Neuronal stem cell (in vitro differentiated cells): Measurements from ENCODE around the gene SMARCC2.

ENCODE experiments used
- DNase-seq: peaks from one replicate; pipeline ENCODE4 v3.0.0-alpha.2; 2013; ENCODE audit warnings: low spot score
- H2AFZ ChIP-seq: one replicate; pipeline ENCODE4 v1.6.1; 2013; ENCODE audit warnings: mild to moderate bottlenecking, low read length, inconsistent platforms
- H2AK5ac ChIP-seq: 2 replicates; pipeline ENCODE4 v1.6.1; 2013; ENCODE audit warnings: low read depth, mild to moderate bottlenecking, inconsistent platforms, low read length, moderate library complexity, mixed read lengths
- H2BK120ac ChIP-seq: 2 replicates; pipeline ENCODE4 v1.6.1; 2013; ENCODE audit warnings: low read depth, mild to moderate bottlenecking, inconsistent platforms, low read length, moderate library complexity, mixed read lengths
- H2BK12ac ChIP-seq: one replicate; pipeline ENCODE4 v1.6.1; 2013; ENCODE audit warnings: low read length, inconsistent platforms
- H2BK15ac ChIP-seq: 2 replicates; pipeline ENCODE4 v1.6.1; 2013; ENCODE audit warnings: mild to moderate bottlenecking, low read length, inconsistent platforms, mixed read lengths
- H2BK5ac ChIP-seq: one replicate; pipeline ENCODE4 v1.6.1; 2013; ENCODE audit warnings: inconsistent platforms, mild to moderate bottlenecking, low read length, moderate library complexity
- H3K14ac ChIP-seq: one replicate; pipeline ENCODE4 v1.6.1; 2013; ENCODE audit warnings: low read length, inconsistent platforms
- H3K18ac ChIP-seq: 2 replicates; pipeline ENCODE4 v1.6.1; 2013; ENCODE audit warnings: low read length, inconsistent platforms
- H3K23ac ChIP-seq: 2 replicates; pipeline ENCODE4 v1.6.1; 2013; ENCODE audit warnings: low read depth, mild to moderate bottlenecking, mixed read lengths, low read length, inconsistent platforms; ENCODE audit not compliant: poor library complexity
- H3K27ac ChIP-seq: replicated peaks from 3 replicates; pipeline ENCODE4 v1.5.1; 2013; ENCODE audit warnings: low read length, inconsistent platforms
- H3K27me3 ChIP-seq, 3 experiments: 2 replicates each; pipeline ENCODE4 v1.6.1; 2013; ENCODE audit warnings: low read length in 3 of 3, mild to moderate bottlenecking in 2 of 3, inconsistent platforms in 1 of 3, low read depth in 1 of 3, mixed read lengths in 1 of 3, moderate library complexity in 1 of 3; ENCODE audit not compliant: control insufficient read depth in 3 of 3, insufficient read depth in 3 of 3
- H3K36me3 ChIP-seq, 2 donors: replicated peaks in 1 of 2; 2 replicates each; pipeline ENCODE4 v1.6.1; 2013; ENCODE audit warnings: low read length in 2 of 2; ENCODE audit not compliant: control insufficient read depth in 2 of 2, insufficient read depth in 2 of 2
- H3K4ac ChIP-seq: 2 replicates; pipeline ENCODE4 v1.6.1; 2013; ENCODE audit warnings: inconsistent platforms, mild to moderate bottlenecking, low read length, moderate library complexity
- H3K4me1 ChIP-seq, 2 donors: 1 replicate in 1 of 2; 2 replicates in 1 of 2; pipeline ENCODE4 v1.6.1; 2013; ENCODE audit warnings: low read length in 2 of 2, low read depth in 1 of 2; ENCODE audit not compliant: control insufficient read depth in 2 of 2, insufficient read depth in 1 of 2
- H3K4me2 ChIP-seq: one replicate; pipeline ENCODE4 v1.6.1; 2013; ENCODE audit warnings: mild to moderate bottlenecking, low read length, inconsistent platforms; ENCODE audit not compliant: insufficient read depth, poor library complexity, severe bottlenecking
- H3K4me3 ChIP-seq, 2 donors: 2 replicates each; pipeline ENCODE4 v1.5.1; 2013; ENCODE audit warnings: low read length in 2 of 2, mild to moderate bottlenecking in 2 of 2, inconsistent platforms in 1 of 2, moderate library complexity in 1 of 2
- H3K79me1 ChIP-seq: one replicate; pipeline ENCODE4 v1.6.1; 2013; ENCODE audit warnings: low read depth, mild to moderate bottlenecking, inconsistent platforms, low read length, moderate library complexity
- H3K9ac ChIP-seq: one replicate; pipeline ENCODE4 v1.6.1; 2013; ENCODE audit warnings: mild to moderate bottlenecking, low read depth, low read length, inconsistent platforms; ENCODE audit not compliant: poor library complexity
- H3K9me3 ChIP-seq, 2 donors: replicated peaks in 1 of 2; 2 replicates each; pipeline versions ENCODE3 to v1.6.1; 2013; ENCODE audit warnings: low read length in 2 of 2, mild to moderate bottlenecking in 2 of 2, inconsistent platforms in 1 of 2, low read depth in 1 of 2, mixed read lengths in 1 of 2, moderate library complexity in 1 of 2; ENCODE audit not compliant: control insufficient read depth in 2 of 2, insufficient read depth in 1 of 2
- H4K8ac ChIP-seq: one replicate; pipeline ENCODE4 v1.6.1; 2013; ENCODE audit warnings: low read depth, mild to moderate bottlenecking, inconsistent platforms, low read length, moderate library complexity
- H4K91ac ChIP-seq: one replicate; pipeline ENCODE4 v1.6.1; 2013; ENCODE audit warnings: low read length, low read depth, mild to moderate bottlenecking, inconsistent platforms; ENCODE audit not compliant: poor library complexity
- WGBS, 2 donors: extraction: QIAGEN DNeasy Blood & Tissue Kit; methylation state at CpG; one replicate each; pipeline ENCODE4 v1.1.7; 2013; ENCODE audit warnings: missing lambda C conversion rate in 2 of 2, mixed read lengths in 1 of 2; ENCODE audit not compliant: insufficient read length in 2 of 2, insufficient replicate concordance in 1 of 2; ENCODE audit errors: extremely low coverage in 2 of 2; 5-methylcytosine and 5-hydroxymethylcytosine counted together

The SMARCC2 gene

GRCh38 chr12:56234746-56235436, 45.6 kb upstream of the SMARCC2 start:
- Histone ChIP-seq H3K27ac (no peak overlapping the region), H3K4me3 (peak overlapping the region in 1 of 2 donors; percentile 32), H3K4me2 (no peak overlapping the region), H2BK15ac (no peak overlapping the region), H2BK12ac (no peak overlapping the region), H3K23ac (no peak overlapping the region), H4K91ac (no peak overlapping the region), H4K8ac (no peak overlapping the region), H2BK120ac (no peak overlapping the region), H3K9me3 (peaks cover 0 to 2% of the 10 kb centered on the region in 2 donors), H3K27me3 (no peaks in the 10 kb centered on the region), H3K36me3 (peaks cover 21 to 37% of the 10 kb centered on the region in 2 donors), H3K4me1 (peaks cover 0 to 2% of the 10 kb centered on the region in 2 donors), H3K79me1 (no peaks in the 10 kb centered on the region), H2BK5ac (no peak overlapping the region), H2AK5ac (peak overlapping the region; percentile 7), H3K18ac (no peak overlapping the region), H2AFZ (no peak overlapping the region), H3K9ac (peak overlapping the region; percentile 70), H3K14ac (no peak overlapping the region), H3K4ac (no peak overlapping the region)
- DNase-seq = no peak
- WGBS, 2 donors = no CpG with 5 or more reads among the region's 16 CpGs

DNA sequence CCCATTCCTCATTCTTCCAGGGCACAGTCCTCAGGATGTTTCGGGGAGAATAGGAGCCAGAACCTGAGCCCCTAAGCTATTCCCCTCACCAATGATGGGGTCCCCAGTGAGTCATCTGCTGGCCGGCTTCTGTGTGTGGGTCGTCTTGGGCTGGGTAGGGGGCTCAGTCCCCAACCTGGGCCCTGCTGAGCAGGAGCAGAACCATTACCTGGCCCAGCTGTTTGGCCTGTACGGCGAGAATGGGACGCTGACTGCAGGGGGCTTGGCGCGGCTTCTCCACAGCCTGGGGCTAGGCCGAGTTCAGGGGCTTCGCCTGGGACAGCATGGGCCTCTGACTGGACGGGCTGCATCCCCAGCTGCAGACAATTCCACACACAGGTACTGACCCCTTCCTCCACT, 41.9 kb upstream of the SMARCC2 start:
- no peak overlapping the region for H3K4me2 ChIP-seq
- no peak overlapping the region for H2BK120ac ChIP-seq
- H2BK15ac ChIP-seq = peak overlapping the region; percentile 26
- H4K91ac ChIP-seq = no peak overlapping the region
- H2AFZ ChIP-seq = no peak overlapping the region
- no peaks in the 10 kb centered on the region for H3K79me1 ChIP-seq
- no peak for DNase-seq
- WGBS, 2 donors = no CpG with 5 or more reads among the region's 11 CpGs
- H3K4me3 ChIP-seq = no peak overlapping the region
- H2AK5ac ChIP-seq = peak overlapping the region; percentile 52
- no peak overlapping the region for H3K23ac ChIP-seq
- H3K27ac ChIP-seq = no peak overlapping the region
- H3K27me3 ChIP-seq = no peaks in the 10 kb centered on the region
- H3K4ac ChIP-seq = no peak overlapping the region
- H2BK5ac ChIP-seq = no peak overlapping the region
- H4K8ac ChIP-seq = no peak overlapping the region
- H3K4me1 ChIP-seq = no peaks in the 10 kb centered on the region
- H3K9ac ChIP-seq = no peak overlapping the region
- peaks cover 8 to 18% of the 10 kb centered on the region in 2 donors for H3K36me3 ChIP-seq
- H3K9me3 ChIP-seq = no peaks in the 10 kb centered on the region
- no peak overlapping the region for H2BK12ac ChIP-seq
- H3K18ac ChIP-seq = no peak overlapping the region
- H3K14ac ChIP-seq = no peak overlapping the region

DNA sequence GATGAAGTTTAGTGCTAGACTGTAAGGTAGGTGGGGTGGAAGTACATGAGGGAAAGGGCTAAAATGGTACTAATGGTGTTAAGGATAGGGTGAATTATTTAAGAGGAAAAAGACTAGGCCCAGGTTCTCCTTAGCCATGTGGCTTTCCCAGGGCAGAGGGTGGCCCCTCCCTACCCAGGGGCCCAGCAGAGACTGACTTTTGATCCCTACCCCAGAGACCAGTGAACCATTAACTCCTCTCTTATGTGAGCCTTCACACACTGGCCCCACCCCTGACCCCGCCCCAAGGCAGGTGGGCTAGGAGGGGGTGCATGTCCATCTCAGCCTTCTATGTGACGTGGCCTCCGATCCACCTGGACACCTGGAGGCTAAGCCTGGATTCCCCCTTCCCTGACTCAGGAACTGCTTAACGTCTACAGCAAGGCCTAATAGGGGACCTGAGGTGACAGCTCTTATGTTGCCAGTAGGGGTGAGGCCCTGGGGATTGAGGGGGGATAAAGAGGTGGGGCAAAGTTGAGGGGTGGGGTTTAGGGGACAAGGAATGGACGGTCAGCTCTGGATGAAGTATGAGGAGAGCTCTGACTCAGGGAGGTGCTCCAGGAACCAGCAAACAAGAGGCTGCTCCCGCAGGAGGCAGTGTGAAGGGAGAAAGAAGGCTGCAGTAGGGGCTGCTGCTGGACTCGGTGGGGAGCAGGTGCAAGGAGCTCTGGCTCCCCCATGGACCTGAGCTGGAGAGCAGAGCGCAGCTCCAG, 41.3 kb upstream of the SMARCC2 start:
- H3K4ac ChIP-seq = no peak overlapping the region
- WGBS, 2 donors = no CpG with 5 or more reads among the region's 8 CpGs
- no peak overlapping the region for H4K91ac ChIP-seq
- no peak overlapping the region for H2AK5ac ChIP-seq
- H3K4me2 ChIP-seq = no peak overlapping the region
- no peak overlapping the region for H2BK120ac ChIP-seq
- no peak overlapping the region for H4K8ac ChIP-seq
- no peak overlapping the region for H3K4me3 ChIP-seq
- no peak overlapping the region for H2BK5ac ChIP-seq
- no peak overlapping the region for H3K27ac ChIP-seq
- H3K36me3 ChIP-seq = peaks cover 6 to 20% of the 10 kb centered on the region in 2 donors
- H2AFZ ChIP-seq = no peak overlapping the region
- no peak overlapping the region for H3K14ac ChIP-seq
- H3K18ac ChIP-seq = no peak overlapping the region
- H3K27me3 ChIP-seq = no peaks in the 10 kb centered on the region
- no peaks in the 10 kb centered on the region for H3K9me3 ChIP-seq
- no peak overlapping the region for H2BK12ac ChIP-seq
- no peaks in the 10 kb centered on the region for H3K4me1 ChIP-seq
- H2BK15ac ChIP-seq = no peak overlapping the region
- H3K23ac ChIP-seq = no peak overlapping the region
- no peak for DNase-seq
- H3K79me1 ChIP-seq = no peaks in the 10 kb centered on the region
- H3K9ac ChIP-seq = no peak overlapping the region

DNA sequence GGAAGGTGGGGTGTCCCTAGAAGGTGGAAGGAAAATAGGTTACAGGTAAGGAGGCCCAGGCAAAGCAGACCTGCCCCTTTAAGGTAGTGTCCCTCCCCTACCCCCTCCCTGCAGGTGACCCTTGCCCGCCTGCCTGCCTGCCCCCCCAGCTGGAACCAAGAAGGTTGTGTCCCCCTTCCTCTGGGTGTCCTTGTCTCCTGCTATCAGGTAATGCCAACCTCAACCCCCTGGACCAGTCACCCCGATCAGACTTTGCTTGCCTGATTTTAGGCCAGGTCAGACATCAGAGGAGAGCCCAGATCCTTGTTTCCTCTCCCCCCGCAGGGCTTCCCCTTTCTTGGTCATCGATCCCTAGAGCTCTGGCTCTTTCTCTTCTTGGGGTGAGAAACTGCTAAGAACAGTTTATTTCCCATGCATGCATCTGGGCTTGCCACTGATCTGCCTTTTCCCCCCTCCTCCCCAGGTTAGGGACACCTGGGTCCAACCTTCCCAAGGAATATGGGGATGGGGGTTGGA, 40.7 kb upstream of the SMARCC2 start, which contains the start of gene SLC39A5:
TSS of gene SLC39A5 (plus strand) at position 136 of the 516 bp plus-strand sequence. CDS start 1,224 bp downstream, outside the sequence.
- no CpG with 5 or more reads among the region's 4 CpGs for WGBS, 2 donors
- H3K79me1 ChIP-seq = no peaks in the 10 kb centered on the region
- H3K14ac ChIP-seq = no peak within 1 kb of the TSS
- peaks cover 7 to 25% of the 10 kb centered on the region in 2 donors for H3K36me3 ChIP-seq
- no peak within 1 kb of the TSS for H3K4me2 ChIP-seq
- no peak within 1 kb of the TSS for H3K18ac ChIP-seq
- H3K27me3 ChIP-seq = no peaks in the 10 kb centered on the region
- no peak within 1 kb of the TSS for H4K8ac ChIP-seq
- H4K91ac ChIP-seq = no peak within 1 kb of the TSS
- H2BK15ac ChIP-seq = no peak within 1 kb of the TSS
- no peak within 1 kb of the TSS for H3K4ac ChIP-seq
- no peak within 1 kb of the TSS for H3K23ac ChIP-seq
- no peaks in the 10 kb centered on the region for H3K9me3 ChIP-seq
- peak within 1 kb of the TSS; percentile 44 for H3K9ac ChIP-seq
- H3K4me3 ChIP-seq = no peak within 1 kb of the TSS
- H3K4me1 ChIP-seq = peaks cover 0 to 2% of the 10 kb centered on the region in 2 donors
- no peak for DNase-seq
- no peak within 1 kb of the TSS for H2AFZ ChIP-seq
- H2BK5ac ChIP-seq = no peak within 1 kb of the TSS
- no peak within 1 kb of the TSS for H2AK5ac ChIP-seq
- no peak within 1 kb of the TSS for H2BK12ac ChIP-seq
- no peak within 1 kb of the TSS for H2BK120ac ChIP-seq
- H3K27ac ChIP-seq = no peak within 1 kb of the TSS
